Activated CD8-positive, alpha-beta memory T cell treated with anti-CD3 and anti-CD28 coated beads for 36 hours (primary cell): ENCODE measurements around the gene DOCK6. TPM values are rescaled to one million over a fixed set of nuclear protein-coding genes. Genes with fewer than 3 reads are reported as not detected.

ENCODE experiments used
- CTCF ChIA-PET: fragments of 350-600 bp; sonication (Branson Sonifier 250); formaldehyde crosslinking; loops from one replicate; lab custom pipeline; 2021; ENCODE audit warnings: antibody characterized with exemption; lab: Charles Lee
- POLR2A ChIA-PET: fragments of 350-600 bp; sonication (Branson Sonifier 250); formaldehyde crosslinking; loops from one replicate; lab custom pipeline; 2021; ENCODE audit warnings: antibody characterized with exemption; lab: Charles Lee
- total RNA-seq, 2 experiments: library from RNA; stranded (reverse); gene quantifications; one replicate each; pipeline ENCODE4 v1.2.3, GENCODE V29; 2021

DOCK6 gene
- total RNA-seq, 2 experiments from 2014 or later: 2.2 to 3.0 TPM

GRCh38 chr19:11236324-11237301 is 25.7 kb downstream of the DOCK6 start:
- ChIA-PET CTCF (interaction anchor here (1.0 kb wide), 1 partner anchor 246 kb away, joined by 3 read pairs; no protein-coding TSS in a partner anchor), POLR2A (interaction anchor here (0.7 kb wide), 1 partner anchor 47 kb away, joined by 4 read pairs; no protein-coding TSS in a partner anchor)

DNA sequence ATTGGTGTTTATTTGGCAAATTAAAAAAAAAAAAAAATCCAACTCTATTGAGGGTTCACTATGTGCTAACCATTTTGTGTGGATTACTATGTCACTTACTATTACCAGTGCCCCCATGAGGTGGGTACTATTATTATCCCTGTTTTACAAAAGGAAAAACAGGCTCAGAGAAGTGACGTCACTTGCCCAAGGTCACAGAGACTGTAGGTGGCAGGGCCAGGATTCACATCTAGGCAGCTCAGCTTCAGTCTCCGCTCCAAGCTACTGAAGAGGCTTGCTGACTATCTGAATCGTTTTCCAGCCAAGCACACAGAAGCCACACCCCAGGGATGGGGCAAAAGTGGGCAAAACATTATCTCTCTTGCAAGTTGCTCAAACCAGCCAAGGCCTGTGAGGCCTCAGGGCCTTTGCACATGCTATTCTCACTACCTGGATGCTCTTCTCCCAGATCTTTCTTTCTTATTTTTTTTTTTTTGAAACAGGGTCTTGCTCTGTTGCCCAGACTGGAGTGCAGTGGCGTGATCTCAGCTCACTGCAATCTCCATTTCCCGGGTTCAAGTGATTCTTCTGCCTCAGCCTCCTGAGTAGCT is 27.7 kb downstream of the DOCK6 start:
- ChIA-PET CTCF (interaction anchor here (0.7 to 1.5 kb wide), 2 partner anchors 108 to 148 kb away, joined by 3 to 4 read pairs; no protein-coding TSS in a partner anchor), POLR2A (no interaction called here)

DNA sequence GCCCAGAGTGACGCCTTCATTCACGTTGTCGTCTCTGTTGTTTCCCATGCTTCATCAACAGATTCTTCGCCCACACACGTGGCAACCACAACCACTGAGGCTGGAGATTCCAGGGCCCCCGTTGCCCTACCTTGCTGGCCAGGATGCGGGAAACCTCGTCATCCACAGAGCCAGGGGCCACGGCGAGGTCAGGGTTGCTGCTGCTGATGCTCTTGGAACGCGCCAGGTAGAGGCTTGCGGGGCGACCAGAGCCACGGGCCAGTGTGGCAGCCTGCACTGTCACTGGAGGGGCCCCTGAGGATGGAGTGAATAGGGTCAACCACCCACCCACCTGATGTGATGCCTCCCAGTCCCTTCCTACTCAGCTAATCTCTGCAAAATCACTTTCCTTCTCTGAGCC is 29.3 kb downstream of the DOCK6 start:
- CTCF ChIA-PET: no interaction called here
- POLR2A ChIA-PET: no interaction called here

DNA sequence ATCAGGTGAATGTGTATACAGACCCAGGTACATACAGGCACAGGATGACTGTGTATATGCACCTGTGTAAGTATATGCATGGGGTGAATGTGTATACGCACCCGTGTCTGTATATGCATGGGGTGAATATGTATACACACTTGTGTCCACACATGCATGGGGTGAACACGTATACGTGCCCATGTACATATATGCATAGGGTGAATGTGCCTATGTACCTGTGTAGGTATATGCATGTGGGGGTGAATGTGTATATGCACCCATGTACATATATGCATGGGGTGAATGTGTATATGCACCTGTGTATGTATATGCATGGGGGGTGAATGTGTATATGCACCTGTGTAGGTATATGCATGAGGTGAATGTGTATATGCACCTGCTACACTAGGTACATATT is 29.8 kb downstream of the DOCK6 start:
- CTCF ChIA-PET: no interaction called here
- POLR2A ChIA-PET: no interaction called here

DNA sequence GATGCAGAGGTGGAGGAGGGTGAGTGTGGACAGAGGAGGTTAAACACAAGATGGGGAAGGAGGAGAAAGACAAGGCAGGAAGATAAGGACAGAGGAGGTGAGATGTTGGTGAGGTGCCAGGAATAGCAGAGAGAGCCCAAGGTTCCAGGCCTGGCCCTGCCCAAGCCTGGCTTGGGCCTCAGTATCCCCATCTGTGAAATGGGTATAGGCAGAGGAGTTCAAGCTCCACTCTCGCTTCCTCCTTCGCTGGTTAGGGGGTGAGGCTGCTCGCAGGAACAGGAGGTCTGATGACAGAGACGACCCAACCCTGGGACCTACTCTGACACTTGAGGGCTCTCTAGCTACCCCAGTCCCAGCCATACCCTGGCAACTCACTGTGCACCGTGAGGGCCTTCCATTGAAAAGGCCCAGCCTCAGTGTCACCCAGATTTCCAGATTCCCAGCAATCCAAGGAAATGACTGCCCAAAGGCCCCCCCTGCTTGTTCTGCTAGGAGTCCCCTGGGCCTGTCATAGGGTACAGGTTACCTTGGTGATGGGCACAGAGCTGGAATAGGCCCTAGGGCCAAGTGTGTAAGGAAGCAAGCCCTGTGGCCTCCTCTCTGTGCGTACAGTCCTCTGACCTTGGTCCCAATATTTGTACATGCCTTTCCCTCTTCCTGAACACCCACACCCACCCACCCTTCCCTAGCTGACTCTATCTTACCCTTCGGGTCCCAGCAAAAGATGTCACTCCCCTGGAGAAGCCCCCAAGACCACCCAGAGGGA is 31.5 kb downstream of the DOCK6 start:
- ChIA-PET POLR2A (no interaction called here), CTCF (interaction anchor here (0.6 kb wide), 1 partner anchor 1245 kb away, joined by 3 read pairs; no protein-coding TSS in a partner anchor)

DNA sequence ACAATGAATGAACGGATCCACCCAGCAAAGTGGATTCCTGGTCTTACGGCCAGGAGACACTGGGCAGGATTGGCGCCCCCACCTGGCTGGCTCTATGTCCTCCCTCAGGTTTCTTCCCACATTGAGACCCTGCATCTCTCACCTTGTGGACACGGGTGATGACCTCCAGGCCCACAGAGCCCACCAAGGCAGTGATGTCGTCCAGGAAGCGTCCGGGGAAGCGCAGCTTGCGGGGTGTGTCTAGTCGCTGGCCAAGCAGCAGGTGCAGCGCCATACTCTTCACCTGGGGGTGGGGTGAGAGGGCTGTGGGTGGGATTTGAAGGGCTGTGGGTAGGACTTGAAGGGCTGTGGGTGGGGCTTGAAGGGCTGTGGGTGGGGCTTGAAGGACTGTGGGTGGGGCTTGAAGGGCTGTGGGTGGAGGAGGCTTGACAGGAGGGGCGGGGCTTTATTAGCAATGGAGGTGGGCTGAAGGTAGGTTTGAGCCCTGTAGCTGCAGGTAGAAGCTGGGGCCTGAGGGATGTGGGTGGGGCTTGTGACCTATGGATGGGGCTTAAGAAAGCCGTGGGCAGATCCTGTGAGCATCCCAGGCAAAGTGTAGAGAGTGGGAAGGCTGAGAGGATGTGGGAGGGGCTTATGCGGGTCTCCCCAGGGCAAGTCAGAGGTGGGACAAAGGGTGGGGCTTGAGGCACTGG is 35.0 kb downstream of the DOCK6 start:
- CTCF ChIA-PET: interaction anchor here (0.5 to 1.5 kb wide), 3 partner anchors 16 to 199 kb away, joined by 3 to 6 read pairs (median 4); no protein-coding TSS in a partner anchor
- POLR2A ChIA-PET: no interaction called here

DNA sequence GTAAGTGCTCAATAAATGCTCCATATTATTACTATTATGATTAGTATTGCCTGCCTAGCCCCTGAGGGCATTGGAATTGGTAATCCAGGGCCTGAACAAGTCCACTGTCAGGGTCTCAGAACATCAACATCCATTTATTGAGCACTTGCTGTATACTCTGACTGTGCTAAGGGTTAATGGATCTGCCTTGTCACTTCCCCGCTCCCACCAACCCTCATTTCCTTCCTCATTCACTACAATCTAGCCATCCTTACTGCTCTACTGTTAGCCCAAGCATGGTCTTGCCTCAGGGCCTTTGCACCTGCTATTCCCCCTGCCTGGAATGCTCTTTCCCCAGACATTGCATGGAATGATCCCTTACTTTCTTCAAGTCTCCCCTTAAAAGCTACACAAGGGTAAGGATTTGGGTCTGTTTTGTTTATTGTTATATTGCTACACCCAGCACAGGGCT is 35.6 kb downstream of the DOCK6 start:
- ChIA-PET POLR2A (no interaction called here), CTCF (interaction anchor here (1.2 to 1.5 kb wide), 2 partner anchors 16 to 226 kb away, joined by 3 to 6 read pairs; no protein-coding TSS in a partner anchor)

GRCh38 chr19:11225815-11226214 is 36.5 kb downstream of the DOCK6 start:
- POLR2A ChIA-PET: no interaction called here
- CTCF ChIA-PET: interaction anchor here (0.6 to 1.2 kb wide), 2 partner anchors 157 to 227 kb away, joined by 3 read pairs; no protein-coding TSS in a partner anchor

DNA sequence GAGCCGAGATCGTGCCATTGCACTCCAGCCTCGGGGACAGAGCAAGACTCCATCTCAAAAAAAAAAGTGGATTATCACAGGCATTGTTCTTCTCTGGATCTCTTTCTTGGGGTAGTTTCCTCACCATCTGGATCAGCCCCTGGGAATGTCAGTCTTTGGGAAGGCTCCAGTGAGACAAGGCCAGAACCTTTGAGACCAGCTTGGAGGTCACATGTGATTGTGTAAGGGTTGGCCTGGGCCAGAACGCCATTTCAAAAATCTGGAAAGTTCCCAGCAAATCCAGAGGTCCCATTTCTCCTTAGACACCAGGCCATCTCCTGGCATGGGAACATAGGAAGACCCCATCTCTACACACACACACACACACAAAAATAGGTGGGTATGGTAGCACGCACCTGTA is 37.2 kb downstream of the DOCK6 start:
- ChIA-PET POLR2A (no interaction called here), CTCF (no interaction called here)

- ChIA-PET CTCF (no interaction called here), POLR2A (no interaction called here)
Observed at GRCh38 chr19:11224429-11224828, 37.9 kb downstream of the DOCK6 start.

DNA sequence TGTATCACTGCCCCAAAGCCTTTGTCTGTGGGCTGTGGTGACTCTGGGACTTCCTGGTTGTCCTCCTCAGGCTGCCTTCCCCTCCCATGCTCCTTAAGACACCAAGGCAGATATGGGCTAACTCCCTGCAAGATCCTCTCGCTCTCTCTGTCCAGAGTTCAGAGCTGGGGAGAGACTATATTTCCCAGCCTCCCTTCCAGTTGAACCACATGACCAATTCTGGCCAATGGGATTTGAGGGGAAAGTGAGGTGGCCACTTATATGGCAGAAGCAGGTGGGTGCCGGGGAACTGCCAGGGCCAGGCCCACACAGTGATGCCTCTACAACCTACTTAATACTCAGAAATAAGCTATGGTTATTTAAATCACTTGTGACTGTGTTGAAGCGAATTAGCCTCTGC is 39.1 kb downstream of the DOCK6 start:
- POLR2A ChIA-PET: no interaction called here

GRCh38 chr19:11221082-11221598 is 41.2 kb downstream of the DOCK6 start:
- CTCF ChIA-PET: no interaction called here
- POLR2A ChIA-PET: no interaction called here

More for the DNA sequence above, 39.1 kb downstream of the DOCK6 start:
- CTCF ChIA-PET: no interaction called here

DNA sequence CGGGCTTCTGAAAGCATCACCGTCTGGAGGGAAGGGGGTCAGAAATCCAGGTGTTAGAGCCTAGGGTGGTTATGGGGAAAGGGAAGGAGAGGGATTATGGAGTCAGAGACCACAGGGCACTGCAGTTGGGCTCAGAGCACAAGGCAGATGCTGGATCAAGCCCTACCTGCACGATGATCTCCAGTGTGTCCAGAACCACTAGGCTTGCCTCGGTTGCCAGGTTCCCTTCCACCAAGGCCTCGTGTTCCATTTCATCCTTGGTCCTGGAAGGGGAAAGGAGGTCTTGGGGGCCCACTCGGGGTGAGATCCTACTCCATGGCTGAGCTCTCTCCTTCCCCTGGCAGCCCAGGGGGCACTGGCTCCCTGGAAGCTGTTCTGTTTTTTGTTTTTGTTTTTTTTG is 47.9 kb downstream of the DOCK6 start:
- ChIA-PET CTCF (no interaction called here), POLR2A (no interaction called here)

DNA sequence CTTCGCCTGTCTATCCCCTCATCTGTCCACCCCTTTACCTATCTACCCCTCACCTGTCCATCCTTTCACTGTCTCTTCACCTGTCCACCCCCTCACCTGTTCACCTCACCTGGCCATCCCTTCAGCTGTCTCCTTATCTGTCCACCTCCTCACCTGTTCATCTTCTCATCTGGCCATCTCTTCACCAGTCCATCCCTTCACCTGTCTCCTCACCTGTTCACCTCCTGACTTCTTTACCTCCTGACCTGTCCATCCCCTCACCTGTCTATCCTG is 51.7 kb downstream of the DOCK6 start:
- CTCF ChIA-PET: no interaction called here
- POLR2A ChIA-PET: no interaction called here

DNA sequence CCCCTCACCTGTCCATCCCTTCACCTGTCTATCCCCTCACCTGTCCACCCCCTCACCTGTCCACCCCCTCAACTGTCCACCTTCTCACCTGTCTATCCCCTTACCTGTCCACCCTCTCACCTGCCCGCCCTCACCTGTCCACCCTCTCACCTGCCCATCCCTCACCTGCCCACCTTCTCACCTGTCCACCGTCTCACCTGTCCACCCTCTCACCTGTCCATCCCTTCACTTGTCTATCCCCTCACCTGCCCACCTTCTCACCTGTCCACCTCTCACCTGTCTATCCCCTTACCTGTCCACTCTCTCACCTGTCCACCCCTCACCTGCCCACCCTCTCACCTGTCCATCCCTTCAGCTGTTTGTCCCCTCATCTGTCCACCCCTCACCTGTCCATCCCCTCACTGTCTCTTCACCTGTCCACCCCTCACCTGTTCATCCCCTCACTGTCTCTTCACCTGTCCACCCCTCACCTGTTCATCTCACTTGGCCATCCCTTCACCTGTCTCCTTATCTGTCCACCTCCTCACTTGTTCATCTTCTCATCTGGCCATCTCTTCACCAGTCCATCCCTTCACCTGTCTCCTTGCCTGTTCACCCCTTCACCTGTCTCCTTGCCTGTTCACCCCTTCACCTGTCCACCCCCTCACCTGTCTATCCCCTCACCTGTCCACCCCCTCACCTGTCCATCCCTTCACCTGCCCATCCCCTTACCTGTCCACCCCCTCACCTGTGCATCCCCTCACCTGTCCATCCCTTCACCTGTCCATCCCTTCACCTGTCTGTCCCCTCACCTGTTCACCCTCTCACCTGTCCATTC is 52.3 kb downstream of the DOCK6 start:
- CTCF ChIA-PET: no interaction called here
- POLR2A ChIA-PET: no interaction called here

- POLR2A ChIA-PET: no interaction called here
- CTCF ChIA-PET: no interaction called here
Observed at GRCh38 chr19:11208561-11209471, 53.5 kb downstream of the DOCK6 start.

- POLR2A ChIA-PET: no interaction called here
- CTCF ChIA-PET: no interaction called here
Observed at GRCh38 chr19:11205939-11206570, 56.3 kb downstream of the DOCK6 start.
